ENCODE measurements around the gene PFKL.

PFKL gene

DNA sequence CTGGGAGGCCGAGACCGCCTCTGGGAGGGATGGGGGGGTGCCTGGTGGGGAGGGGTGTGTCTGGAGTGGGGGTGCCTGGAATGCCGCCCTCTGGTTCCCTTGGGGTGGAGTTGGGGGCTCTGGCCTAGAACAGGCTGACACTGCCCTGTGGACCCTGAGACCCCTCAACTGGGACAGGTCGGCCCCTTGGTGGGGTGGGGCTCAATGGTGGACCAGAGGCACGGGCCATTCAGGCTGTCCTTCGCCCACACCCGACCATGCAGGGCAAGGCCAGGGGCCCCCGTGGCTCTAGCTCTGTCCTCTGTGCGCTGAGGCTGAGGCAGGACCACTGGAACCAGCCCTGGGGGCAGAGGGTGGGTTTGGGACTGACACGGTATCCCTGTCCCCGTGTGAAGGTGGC is 14.7 kb downstream of the PFKL start:
- no peak overlapping the region for H3K4me3 ChIP-seq (ENCODE audit: low read length)
- TF ChIP-seq, protein P1, sequence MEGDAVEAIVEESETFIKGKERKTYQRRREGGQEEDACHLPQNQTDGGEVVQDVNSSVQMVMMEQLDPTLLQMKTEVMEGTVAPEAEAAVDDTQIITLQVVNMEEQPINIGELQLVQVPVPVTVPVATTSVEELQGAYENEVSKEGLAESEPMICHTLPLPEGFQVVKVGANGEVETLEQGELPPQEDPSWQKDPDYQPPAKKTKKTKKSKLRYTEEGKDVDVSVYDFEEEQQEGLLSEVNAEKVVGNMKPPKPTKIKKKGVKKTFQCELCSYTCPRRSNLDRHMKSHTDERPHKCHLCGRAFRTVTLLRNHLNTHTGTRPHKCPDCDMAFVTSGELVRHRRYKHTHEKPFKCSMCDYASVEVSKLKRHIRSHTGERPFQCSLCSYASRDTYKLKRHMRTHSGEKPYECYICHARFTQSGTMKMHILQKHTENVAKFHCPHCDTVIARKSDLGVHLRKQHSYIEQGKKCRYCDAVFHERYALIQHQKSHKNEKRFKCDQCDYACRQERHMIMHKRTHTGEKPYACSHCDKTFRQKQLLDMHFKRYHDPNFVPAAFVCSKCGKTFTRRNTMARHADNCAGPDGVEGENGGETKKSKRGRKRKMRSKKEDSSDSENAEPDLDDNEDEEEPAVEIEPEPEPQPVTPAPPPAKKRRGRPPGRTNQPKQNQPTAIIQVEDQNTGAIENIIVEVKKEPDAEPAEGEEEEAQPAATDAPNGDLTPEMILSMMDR (conservative IDR thresholded peaks at IDR 0.05; ENCODE audit: low read depth, low read length), result no peak
- DNase-seq (ENCODE audit: low read depth), result no peak

DNA sequence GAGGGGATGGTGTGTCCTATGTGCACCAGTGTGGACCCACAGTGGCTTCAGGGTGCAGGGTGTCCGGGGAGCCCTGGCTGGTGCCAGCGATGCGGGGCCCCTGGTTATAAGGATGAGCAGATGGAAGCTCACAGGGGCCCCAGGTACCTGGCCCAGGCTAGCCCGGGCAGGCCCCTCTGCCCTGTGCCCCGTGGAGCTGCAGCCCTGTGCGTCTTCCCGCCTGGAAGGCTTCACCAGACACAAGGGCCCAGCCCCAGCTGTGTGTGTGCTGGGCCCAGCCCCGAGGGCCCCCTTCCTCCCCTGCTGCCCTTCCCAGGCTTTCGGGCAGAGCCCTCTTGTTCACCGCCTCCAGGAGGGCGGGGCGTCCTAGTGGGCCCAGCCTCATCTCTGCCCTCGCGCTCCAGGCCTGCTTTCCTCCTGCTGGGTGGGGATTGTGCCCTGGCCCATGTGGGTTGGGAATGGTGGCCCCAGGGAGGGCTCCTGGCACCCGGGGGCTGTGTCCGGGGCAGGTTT is 15.9 kb downstream of the PFKL start:
- TF ChIP-seq, protein P1 (conservative IDR thresholded peaks at IDR 0.05; ENCODE audit: low read depth, low read length), result no peak
- H3K4me3 ChIP-seq (ENCODE audit: low read length), result no peak overlapping the region
- DNase-seq (ENCODE audit: low read depth), result no peak

DNA sequence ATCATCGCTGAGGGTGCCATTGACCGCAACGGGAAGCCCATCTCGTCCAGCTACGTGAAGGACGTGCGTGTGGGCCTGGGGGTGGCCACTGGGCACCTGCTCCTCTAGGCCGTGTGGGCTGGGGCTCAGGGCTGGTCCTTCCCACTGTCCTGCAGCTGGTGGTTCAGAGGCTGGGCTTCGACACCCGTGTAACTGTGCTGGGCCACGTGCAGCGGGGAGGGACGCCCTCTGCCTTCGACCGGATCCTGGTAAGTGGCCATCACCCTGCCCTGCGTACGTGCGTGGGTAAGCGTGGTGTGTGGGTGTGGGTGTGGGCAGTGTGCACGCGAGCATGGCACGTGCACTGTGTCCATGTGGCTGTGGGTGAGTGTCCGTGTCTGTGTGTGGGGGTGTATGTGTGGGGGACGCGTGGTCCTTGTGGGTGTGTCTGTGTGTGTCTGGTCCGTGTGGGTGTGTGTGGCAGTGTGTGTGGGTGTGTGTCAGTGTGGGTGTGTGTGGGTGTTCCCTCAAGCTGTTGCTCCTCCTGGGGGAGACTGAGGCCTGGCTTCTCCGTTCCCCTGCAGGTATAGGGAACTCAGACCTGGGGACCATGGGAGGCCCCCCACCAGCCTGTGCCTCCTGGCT is 16.5 kb downstream of the PFKL start:
- H3K4me3 ChIP-seq (ENCODE audit: low read length), result no peak overlapping the region
- TF ChIP-seq, protein P1 (conservative IDR thresholded peaks at IDR 0.05; ENCODE audit: low read depth, low read length), result no peak
- no peak for DNase-seq (ENCODE audit: low read depth)

DNA sequence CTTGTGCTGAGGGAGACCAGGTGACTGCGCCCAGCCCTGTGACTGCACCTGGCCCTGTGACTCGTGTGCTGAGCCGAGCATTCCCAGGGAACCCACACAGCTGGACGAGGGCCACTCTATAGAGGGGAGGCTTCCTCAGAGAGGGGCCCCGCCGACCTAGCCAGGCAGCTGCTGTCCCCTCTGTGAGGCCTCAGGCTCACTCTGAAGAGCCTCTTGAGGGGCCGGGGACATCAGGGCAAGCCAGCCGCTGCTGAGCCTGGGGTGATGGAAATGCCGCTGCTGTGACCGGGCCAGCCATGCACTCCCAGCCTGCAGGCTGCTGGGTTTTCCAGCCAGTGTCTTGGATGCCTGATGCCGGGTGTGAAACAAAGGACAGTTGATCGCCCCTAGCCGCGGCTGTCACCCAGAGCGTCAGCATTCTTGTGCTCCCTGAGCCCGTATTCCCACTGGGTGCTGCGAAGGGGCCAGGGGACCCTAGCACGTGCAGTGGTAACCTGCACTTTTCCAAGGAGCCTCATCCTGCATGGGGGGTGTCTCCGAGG is 17.5 kb downstream of the PFKL start:
- no peak for DNase-seq (ENCODE audit: low read depth)
- TF ChIP-seq, protein P1 (conservative IDR thresholded peaks at IDR 0.05; ENCODE audit: low read depth, low read length), result no peak
- no peak overlapping the region for H3K4me3 ChIP-seq (ENCODE audit: low read length)

DNA sequence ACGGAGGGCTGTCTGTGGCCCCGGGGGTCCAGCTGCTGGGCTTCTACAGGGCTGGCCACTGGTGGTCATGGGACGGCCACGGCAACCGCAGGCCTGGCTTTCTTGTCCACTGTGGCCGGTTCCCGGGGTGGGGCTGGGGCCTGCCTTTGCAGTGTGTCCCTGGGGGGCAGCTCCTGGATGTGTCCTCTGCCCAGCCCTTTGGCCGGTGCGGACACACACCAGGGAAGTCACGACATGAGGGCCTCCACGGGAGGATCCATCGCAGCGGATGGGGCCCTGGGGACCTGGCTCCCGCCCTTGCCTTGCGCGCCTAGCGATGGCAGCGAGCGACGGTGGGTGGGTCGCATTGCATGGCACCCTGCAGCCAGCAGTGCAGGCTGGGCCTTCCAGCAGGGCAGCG is 18.0 kb downstream of the PFKL start:
- DNase-seq (ENCODE audit: low read depth), result no peak
- TF ChIP-seq, protein P1 (conservative IDR thresholded peaks at IDR 0.05; ENCODE audit: low read depth, low read length), result no peak
- no peak overlapping the region for H3K4me3 ChIP-seq (ENCODE audit: low read length)

DNA sequence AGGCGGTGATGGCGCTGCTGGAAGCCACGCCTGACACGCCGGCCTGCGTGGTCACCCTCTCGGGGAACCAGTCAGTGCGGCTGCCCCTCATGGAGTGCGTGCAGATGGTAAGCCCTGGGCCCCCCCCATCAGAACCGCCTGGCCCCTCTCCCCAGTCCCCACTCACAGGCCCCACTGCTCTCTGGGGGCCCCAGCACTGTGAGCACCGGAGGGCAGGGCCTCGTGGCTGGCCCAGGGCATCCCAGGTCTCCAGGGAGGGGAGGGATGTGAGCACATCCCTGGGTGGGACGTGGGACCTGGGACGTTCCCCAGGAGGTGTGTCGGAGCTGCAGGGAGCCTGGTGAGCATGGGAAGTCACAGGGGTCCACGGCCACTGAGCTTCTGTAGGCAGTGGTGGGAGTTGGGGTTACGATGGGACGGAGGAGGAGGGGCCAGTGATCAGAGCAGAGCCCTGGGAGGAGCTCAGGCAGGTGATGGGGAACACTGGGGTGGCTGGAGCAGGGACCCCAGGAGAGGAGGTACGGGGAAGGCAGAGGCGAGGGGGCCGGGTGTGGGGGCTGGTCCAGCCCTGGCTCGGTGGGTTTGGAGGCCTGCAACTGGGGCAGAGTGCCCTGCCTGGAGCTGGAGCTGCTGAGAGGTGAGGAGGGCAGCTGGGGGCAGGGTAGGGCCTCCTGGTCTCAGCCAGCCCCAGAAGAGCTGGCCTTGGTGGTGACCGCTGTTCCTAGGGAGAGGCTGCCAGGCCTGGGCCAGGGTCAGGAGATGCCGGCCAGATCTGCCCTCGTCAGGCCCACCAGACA is 18.8 kb downstream of the PFKL start:
- H3K4me3 ChIP-seq (ENCODE audit: low read length), result no peak overlapping the region
- TF ChIP-seq, protein P1 (conservative IDR thresholded peaks at IDR 0.05; ENCODE audit: low read depth, low read length), result no peak
- DNase-seq (ENCODE audit: low read depth), result no peak

Measured in retinal pigment epithelial cell (primary cell).